GM15510 (cell line): ENCODE measurements around the gene BSDC1.

Experiments
- POLR2A ChIP-seq: IDR thresholded peaks from 3 replicates; pipeline ENCODE4 v1.6.1; 2011; ENCODE audit warnings: borderline replicate concordance; ENCODE audit not compliant: insufficient read length; ENCODE audit errors: extremely low read depth

Gene BSDC1

DNA sequence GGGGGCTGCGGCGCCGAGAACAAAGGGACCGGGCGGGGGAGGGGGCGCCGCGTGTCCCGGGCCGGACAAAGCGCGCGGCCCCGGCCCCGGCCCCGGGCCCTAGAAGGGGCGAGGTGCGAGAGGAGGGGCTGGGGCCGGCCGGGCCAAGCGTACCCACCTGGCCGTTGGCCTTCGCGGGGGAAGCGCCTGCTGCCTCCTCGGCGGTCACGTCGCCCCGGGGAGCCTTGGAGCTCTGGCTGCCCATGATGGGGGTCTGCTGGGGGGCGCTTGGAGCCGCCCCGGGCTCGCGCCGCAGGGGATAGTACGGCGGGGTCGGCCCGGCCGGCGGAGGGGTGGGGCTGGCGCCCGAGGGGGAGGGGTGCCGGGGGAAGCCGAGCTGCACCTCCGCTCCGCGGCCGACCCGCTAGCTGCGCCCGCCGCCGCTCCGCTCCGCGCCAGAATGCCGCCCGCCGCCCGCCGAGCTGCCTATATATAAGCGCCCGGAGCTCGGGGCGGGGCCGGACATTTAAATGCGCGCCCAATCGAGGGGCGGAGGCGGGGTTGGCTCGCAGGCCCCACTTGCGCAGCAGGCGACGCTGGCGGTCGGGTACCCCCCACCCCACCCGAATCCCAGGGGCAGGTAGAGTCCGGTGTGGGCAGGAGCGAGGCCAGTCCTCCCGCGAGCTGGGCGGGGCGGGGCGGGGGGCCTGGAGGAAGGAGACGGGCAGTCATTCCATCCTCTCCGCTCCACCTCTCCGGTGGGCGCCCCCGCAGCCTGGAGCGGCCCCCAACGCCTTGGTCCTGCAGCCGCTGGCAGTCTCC is 58.3 kb downstream of the BSDC1 start, which contains the start of gene MARCKSL1:
TSS of gene MARCKSL1 (minus strand) at position 444 of the 801 bp plus-strand sequence. CDS start at position 244, 200 bp downstream.
- TF ChIP-seq POLR2A = peak; percentile 100

GRCh38 chr1:32335535-32335789 is 58.8 kb downstream of the BSDC1 start:
- TF ChIP-seq POLR2A = no peak

DNA sequence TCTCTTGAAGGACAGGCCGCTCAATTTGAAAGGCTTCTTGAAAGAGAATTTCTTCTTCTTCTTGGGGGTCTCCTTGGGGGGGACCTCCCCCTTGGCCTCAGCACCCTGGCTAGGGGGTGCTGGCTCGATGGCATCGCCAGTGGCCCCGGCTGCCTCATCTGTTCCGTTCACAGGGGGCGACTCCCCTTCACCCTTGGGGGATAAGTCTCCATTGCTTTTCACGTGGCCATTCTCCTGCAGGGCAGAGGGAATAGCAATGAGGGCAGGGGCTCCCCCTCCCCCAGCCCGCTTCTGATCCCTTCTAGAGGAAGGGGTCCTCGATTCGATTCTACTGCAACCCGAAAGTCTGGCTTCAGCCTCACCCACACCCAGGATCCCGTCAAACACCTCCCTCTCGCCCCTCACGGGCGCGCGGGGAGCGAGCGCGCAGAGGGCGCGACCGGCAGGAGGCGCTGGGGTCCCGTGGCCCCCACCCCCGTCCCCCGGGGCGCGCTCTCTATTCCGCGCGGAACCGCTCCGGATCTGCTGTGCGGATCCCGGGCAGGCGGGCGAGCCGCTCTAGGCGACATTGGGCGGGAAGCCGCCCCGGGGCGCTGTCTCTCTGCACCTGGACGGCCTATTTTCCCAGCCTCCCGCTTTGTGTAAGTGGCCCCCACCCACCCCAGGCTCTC is 59.2 kb downstream of the BSDC1 start:
- peak; percentile 41 for TF ChIP-seq POLR2A

GRCh38 chr1:32334274-32334861 is 59.9 kb downstream of the BSDC1 start:
- TF ChIP-seq POLR2A = peak; percentile 35

DNA sequence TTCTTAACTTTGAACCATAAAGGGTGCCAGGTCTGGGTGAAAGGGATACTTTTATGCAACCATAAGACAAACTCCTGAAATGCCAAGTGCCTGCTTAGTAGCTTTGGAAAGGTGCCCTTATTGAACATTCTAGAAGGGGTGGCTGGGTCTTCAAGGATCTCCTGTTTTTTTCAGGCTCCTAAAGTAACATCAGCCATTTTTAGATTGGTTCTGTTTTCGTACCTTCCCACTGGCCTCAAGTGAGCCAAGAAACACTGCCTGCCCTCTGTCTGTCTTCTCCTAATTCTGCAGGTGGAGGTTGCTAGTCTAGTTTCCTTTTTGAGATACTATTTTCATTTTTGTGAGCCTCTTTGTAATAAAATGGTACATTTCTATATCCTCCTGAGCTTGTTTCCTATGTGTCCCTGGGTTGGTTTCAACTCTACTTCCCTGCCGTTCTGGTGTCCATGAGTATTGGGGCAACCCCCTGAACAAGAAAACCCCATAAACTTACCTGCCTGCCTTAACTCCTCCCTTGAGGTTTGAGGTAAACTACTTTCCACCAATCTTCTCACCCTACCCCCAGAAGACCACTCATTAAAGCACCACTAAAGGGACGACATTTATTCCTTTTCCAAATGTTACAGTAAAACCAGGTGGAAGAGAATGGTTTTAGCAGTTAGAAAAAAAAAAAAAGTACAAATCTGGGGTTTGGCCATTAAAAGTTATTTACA is 60.8 kb downstream of the BSDC1 start:
- TF ChIP-seq POLR2A = no peak

GRCh38 chr1:32332290-32333079 is 61.8 kb downstream of the BSDC1 start:
- peak; percentile 35 for TF ChIP-seq POLR2A

DNA sequence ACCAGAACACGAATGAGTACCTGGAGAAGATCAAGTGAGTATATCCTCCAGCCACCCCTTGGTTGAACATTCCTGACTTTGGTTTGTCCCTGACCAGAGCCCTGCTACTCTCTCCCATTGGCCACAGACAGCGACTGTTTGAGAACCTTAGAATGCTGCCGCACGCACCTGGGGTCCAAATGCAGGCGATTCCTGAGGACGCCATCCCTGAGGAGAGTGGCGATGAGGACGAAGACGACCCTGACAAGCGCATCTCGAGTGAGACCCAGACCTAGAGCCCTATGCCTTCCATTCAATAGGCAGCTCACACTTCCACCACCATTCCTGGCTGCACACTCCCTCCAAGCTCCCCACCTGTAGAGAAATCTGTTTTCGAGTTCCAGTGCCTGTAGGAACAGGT is 62.7 kb downstream of the BSDC1 start:
- TF ChIP-seq POLR2A = no peak

DNA sequence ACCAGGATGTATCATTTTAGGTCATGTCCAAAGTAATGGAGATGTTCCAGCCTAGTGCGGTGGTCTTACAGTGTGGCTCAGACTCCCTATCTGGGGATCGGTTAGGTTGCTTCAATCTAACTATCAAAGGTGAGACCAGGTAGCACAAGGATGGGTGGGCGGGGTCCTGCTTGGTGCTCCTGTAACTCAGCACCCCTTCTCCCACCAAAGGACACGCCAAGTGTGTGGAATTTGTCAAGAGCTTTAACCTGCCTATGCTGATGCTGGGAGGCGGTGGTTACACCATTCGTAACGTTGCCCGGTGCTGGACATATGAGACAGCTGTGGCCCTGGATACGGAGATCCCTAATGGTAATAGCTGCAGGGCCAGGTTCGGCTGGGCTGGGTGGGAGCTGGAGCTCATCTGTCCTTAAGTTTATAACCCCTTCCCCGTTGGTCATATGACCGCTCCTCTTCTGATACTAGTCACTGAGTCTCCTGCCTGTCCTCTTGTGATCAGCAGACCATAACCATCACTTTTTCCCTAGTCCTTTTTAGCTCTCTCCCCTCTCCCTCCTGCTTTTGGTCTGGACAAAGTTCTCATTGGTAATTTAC is 63.6 kb downstream of the BSDC1 start:
- no peak for TF ChIP-seq POLR2A

DNA sequence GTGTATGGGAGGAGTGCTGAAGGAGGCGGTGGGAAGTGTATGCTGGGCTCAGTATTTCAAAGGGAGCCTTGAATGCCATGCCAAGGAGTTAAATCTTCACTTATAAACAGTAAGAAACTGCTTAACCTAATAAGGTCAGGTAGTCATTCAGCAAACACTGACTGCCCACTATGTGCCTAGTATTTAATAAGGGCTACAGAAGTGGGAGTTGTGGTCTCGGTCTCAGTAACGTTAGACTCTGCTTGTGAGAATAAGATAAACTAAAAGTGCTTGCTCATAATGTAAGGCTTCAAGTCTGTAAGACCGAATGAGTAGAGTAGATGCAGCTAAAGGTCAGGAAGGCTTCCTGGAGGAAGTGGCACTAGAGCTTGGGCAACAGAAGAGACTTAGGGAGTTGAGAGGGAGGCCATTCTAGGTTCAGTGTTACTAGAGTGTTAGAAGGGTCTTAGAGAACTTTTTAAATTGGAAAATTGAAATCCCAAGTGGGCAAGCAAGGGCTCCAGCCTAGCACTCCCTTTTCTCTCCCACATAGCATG is 64.2 kb downstream of the BSDC1 start:
- TF ChIP-seq POLR2A = no peak

GRCh38 chr1:32327204-32327603 is 67.0 kb downstream of the BSDC1 start:
- no peak for TF ChIP-seq POLR2A

DNA sequence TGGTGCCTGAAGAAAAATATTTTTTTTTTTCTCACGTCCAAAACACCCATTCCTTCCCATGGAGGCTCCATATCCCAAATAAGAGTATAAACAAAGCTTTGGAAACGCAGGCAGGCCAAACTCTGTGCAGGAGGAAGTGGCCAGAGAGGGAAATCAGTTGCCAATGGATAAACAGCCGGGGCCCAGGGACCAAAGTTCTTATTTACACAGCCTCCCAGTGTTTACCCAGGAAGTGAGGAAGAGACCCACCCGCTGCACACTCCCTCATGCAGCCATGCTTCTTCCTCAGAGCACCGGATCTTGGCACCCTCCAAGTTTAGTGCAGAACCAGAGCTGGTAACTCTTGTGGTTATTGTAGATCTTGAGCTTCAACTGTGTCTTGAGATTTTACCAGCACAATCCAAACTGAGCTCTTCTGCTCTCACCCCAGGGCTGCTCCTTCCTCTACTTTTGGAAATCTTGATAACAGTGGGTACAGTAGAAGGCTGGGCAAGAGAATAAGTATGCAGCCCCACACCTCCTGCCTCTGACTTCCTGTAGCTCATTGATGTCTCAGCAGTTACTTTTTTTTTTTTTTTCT is 72.4 kb downstream of the BSDC1 start:
- no peak for TF ChIP-seq POLR2A

DNA sequence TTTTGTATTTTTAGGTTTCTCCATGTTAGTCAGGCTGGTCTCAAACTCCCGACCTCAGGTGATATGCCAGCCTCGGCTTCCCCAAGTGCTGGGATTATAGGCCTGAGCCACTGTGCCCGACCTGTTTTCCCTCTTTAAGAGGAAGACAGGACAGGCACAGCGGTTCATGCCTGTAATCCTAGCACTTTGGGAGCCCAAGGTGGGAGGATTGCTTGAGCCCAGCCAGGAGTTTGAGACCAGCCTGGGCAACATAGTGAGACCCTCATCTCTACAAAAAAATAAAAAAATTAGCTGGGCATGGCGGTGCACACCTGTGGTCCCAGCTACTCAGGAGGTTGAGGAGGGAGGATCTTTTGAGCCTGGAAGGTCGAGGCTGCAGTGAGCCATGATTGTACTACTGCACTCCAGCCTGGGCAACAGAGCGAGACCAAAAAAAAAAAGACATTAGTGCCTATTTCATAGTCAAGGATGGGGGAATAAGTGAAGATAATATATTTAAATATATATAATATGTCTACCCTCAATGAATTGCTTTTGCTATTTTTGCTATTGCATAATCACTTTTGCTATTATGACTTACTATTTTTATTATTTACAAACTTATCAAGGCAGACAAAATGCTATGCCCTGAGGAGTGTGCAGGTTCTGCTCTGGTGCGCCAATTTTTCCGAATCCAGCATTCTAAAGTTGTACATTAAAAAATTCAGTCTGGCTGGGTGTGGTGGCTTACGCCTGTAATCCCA is 75.9 kb downstream of the BSDC1 start:
- TF ChIP-seq POLR2A = no peak

DNA sequence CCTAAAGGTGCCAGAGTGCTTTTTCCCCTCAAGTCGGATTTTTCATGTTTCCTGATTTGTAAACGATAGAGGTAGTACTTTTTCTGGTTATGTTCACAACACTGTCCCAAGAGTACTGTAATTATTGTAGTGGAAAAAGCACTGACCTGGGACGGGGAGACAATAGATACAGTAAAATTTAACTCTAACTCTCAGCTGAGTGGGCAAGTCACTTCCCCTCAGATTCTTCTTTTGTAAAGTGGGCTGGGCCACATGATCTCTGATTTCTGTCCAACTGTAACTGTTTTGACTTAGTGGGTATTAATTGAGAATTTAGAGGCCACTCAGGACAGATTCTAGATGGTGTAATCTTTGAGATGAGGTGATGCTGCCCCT is 77.4 kb downstream of the BSDC1 start:
- no peak for TF ChIP-seq POLR2A
